NCI-H1092 treated with DMSO at 0.1 percent for 48 hours (cell line): Measurements from ENCODE around the gene CCR6.
"Not testable (repeated sequence)": the region's sequence is repeated elsewhere in the genome, so short reads cannot be mapped to it uniquely, and the experiment has no call there.

ENCODE experiments used
- DNase-seq: peaks from one replicate; lab custom pipeline; 2025; lab: John Stamatoyannopoulos, UW

The CCR6 gene

GRCh38 chr6:167172011-167172410, 49.1 kb downstream of the CCR6 start:
- not testable (repeated sequence) for DNase-seq

GRCh38 chr6:167177271-167177670, 54.4 kb downstream of the CCR6 start:
- DNase-seq: not testable (repeated sequence)

DNA sequence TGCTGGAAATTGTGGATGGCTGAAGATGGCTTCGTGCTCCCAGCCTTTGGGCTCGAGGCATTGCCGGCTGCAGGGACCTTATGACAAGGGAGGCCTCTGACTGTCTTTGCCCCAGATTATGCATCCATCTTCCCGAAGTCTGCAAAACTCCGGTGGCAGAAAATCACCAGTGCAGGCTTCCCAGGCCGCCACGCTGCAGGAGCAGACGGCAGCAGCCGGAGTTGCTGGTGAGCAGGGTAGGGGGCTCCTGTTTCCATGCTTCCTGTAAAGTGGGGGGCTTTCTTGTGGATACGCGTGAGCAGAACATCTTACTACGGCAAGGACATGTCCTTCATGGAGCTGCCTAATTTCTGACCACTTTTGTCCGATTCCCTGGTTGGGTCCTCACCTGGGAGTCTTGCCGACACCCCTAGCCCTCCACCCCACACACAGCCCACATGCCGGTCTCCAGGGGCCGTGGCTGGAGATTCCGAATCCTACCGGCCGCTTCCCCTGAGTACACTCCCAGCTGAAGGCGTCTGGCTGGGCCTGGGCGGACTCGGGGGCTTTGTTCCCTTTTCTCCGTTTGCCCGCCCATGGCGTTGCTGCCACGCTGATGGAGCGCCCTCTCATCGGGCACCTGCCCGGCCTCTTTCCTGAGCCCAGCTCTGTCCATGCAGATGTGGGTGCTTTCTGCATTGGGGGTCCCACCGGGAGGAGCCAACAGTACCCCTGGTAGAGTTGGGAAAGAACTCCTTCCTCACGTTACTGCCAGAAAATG, 56.2 kb downstream of the CCR6 start:
- DNase-seq: not testable (repeated sequence)

DNA sequence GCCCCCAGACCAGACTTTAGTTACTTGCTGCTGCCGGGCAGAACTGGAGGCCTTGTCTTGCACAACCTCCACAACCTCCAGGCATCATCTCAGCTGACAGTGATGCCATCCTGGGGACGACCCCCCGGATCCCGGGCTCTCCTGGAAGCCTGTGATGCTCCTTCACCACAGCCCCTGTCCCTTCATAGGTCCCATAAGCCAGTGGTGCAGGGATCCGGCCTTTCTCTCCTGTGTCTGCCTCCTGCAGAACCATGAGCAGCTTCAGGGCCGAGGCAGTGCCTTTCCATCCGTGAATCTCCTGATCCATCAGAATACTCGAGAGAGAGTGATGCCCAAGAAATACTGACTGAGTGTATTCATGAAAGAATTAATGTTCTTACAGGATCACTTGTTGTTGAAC, 57.2 kb downstream of the CCR6 start:
- DNase-seq: not testable (repeated sequence)

- DNase-seq: not testable (repeated sequence)
Observed at GRCh38 chr6:167181351-167181750, 58.5 kb downstream of the CCR6 start.

GRCh38 chr6:167182913-167183314, 60.0 kb downstream of the CCR6 start:
- DNase-seq: not testable (repeated sequence)

- not testable (repeated sequence) for DNase-seq
Observed at GRCh38 chr6:167185101-167185500, 62.2 kb downstream of the CCR6 start.

DNA sequence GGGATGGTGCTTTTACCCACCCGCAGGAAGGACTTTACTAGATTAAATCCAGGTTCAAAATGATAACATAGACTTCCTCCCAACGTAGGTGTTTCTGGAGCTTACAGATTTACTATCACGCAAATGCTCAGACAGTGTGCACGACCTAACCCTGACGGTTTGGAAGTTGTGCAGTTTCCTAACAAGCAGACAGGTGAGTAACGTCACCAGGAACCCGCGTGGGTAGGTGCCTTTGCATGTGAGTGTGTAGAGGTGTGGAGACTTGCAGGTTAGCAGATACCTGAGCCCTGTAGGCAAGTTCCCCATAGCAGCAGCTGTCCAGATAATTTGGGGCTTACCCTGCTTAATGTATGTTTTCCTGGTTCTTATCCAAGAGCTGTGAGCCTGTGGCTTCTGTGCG, 64.4 kb downstream of the CCR6 start:
- DNase-seq: not testable (repeated sequence)
